Memory B cell (primary cell): ENCODE data around the gene PDE11A.

Experiments
- ATAC-seq: fragments of 150-1000 bp; cut with Tn5 transposase; 2 replicates; pipeline ENCODE4 v1.10.0; 2021; ENCODE audit warnings: low read depth, mild to moderate bottlenecking, moderate library complexity
- DNase-seq, 2 donors: peaks; one replicate each; pipeline ENCODE4 v3.0.0; 2022; ENCODE audit warnings: low spot score in 2 of 2
- H3K27ac Mint-ChIP-seq: one replicate; pipeline ENCODE4 v1.8.0; 2022; ENCODE audit warnings: mild to moderate bottlenecking, moderate library complexity, mixed read lengths
- H3K27me3 Mint-ChIP-seq: one replicate; pipeline ENCODE4 v1.8.0; 2022; ENCODE audit warnings: mixed read lengths
- H3K36me3 Mint-ChIP-seq: one replicate; pipeline ENCODE4 v1.8.0; 2022; ENCODE audit warnings: mild to moderate bottlenecking, mixed read lengths
- H3K4me1 Mint-ChIP-seq: one replicate; pipeline ENCODE4 v1.8.0; 2022; ENCODE audit warnings: mixed read lengths
- H3K4me3 Mint-ChIP-seq: one replicate; pipeline ENCODE4 v1.8.0; 2022; ENCODE audit warnings: mild to moderate bottlenecking, moderate library complexity, mixed read lengths
- H3K9me3 Mint-ChIP-seq: one replicate; pipeline ENCODE4 v1.8.0; 2022; ENCODE audit warnings: mixed read lengths

The PDE11A gene

DNA sequence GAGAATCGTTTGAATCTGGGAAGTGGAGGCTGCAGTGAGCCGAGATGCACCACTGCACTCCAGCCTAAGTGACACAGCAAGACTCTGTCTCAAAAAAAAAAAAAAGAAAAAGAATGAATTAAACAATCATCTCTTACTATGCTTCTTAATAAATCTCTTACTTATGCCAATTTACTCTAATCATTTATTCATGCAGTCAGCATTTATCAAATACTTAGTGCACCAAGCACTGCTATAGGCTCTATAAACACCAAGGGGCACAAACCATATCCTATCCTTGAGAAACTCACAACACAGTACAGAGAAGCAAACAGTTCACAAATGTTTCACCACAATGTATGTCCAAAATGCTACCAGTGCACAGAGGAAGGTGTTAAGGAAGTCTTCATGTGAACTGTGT lies 189.4 kb downstream of the PDE11A start:
- peaks cover 3% of the 10 kb centered on the region for H3K9me3 Mint-ChIP-seq
- H3K27me3 Mint-ChIP-seq: peaks cover 3% of the 10 kb centered on the region
- no peak overlapping the region for H3K27ac Mint-ChIP-seq
- ATAC-seq (no peak), DNase-seq (no peak)
- H3K4me3 Mint-ChIP-seq: no peak overlapping the region
- H3K4me1 Mint-ChIP-seq: no peaks in the 10 kb centered on the region
- no peaks in the 10 kb centered on the region for H3K36me3 Mint-ChIP-seq

DNA sequence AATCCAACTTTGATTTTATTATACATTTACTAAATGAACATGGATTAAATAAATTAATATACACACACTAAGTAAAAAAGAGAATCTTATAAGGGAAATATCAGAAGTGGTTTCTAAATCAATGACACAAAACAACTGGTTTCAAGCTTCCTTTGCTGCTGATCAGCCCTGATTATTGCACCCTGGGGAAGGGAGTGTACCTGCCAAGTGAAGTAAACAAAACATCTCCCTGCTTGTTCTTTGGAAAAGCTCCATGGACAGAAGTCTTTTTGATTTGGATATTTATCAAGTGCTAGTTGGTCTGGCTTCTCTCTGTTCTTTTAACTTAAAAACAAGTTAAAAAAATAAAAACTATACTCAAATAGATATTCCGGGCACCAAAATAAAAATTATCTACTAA lies 190.1 kb downstream of the PDE11A start:
- H3K36me3 Mint-ChIP-seq: no peaks in the 10 kb centered on the region

DNA sequence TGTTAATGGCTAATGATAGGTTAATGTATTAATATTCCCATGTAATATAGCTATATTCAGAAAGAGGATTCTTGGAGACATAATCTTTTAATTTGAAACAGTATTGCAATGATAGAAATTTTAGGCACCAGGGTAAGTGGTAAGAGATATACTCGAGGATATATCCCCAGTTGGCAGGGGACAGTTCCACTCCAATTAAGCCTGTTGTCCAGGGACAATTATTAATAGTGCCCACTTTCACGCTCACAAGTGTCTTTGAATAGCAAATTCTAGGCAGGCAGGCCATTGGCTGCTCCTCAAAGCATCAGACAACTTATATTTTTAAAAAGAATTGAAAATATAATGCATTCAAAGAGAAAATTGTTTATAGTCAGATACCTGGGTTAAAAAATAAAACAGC lies 190.7 kb downstream of the PDE11A start:
- ATAC-seq (no peak), DNase-seq (no peak)
- Mint-ChIP-seq H3K4me1 (no peaks in the 10 kb centered on the region), H3K4me3 (no peak overlapping the region), H3K36me3 (no peaks in the 10 kb centered on the region), H3K27ac (no peak overlapping the region), H3K27me3 (peaks cover 3% of the 10 kb centered on the region), H3K9me3 (peaks cover 3% of the 10 kb centered on the region)

More for the DNA sequence above, 190.1 kb downstream of the PDE11A start:
- ATAC-seq (no peak), DNase-seq (no peak)
- peaks cover 3% of the 10 kb centered on the region for H3K9me3 Mint-ChIP-seq
- H3K27me3 Mint-ChIP-seq: peaks cover 3% of the 10 kb centered on the region
- H3K4me1 Mint-ChIP-seq: no peaks in the 10 kb centered on the region
- H3K27ac Mint-ChIP-seq: no peak overlapping the region
- no peak overlapping the region for H3K4me3 Mint-ChIP-seq

DNA sequence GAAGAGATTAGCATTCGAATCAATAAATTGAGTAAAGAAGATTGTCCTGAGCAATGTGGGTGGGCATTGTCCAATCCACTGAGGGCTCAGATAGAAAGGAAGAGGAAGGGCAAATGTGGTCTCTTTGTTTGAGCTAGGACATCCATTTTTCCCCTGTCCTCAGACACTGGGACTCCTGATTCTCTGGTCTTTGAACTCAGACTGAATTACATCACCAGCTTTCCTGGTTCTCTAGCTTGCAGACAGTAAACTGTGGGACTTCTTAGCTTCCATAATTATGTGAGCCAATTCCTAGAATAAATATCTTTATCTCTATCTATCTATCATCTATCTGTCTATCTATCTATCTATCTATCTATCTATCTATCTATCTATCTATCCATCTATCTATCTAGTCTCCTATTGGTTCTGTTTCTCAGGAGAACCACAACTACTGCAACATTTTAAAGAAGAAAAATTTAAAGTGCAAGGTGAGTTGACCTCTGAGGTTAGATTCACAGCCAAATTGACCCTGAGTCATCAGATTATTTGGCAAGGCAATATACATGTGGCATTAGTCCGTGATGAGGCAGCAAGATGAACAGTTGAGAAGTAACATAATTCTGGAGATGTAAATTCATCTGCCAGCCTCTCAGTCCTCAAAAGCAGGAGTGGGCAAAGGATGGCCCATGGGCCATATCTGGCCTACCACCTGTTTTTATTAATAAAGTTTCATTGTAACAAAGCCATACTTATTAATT lies 191.4 kb downstream of the PDE11A start:
- ATAC-seq (no peak), DNase-seq (no peak)
- Mint-ChIP-seq H3K27me3 (peaks cover 3% of the 10 kb centered on the region), H3K36me3 (no peaks in the 10 kb centered on the region), H3K4me1 (no peaks in the 10 kb centered on the region), H3K27ac (no peak overlapping the region), H3K4me3 (no peak overlapping the region), H3K9me3 (peaks cover 3% of the 10 kb centered on the region)

DNA sequence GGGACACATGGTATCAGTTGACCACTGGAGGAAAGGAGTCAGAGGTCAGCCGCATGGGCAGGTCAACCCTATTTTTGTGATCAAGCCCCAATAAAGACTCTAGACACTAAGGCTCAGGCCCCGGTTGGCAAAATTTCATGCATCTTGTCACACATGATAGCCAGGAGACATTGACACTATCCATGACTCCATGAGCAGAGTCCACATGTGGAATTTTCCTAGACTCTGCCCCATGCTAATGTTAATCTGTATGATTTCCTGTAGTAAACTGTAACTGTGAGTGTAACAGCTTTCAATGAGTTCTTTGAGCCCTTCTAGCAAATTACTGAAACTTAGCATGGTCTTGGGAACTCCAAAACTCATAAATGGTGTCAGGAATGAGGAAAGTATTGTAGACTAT lies 192.3 kb downstream of the PDE11A start:
- no peaks in the 10 kb centered on the region for H3K36me3 Mint-ChIP-seq
- H3K4me1 Mint-ChIP-seq: no peaks in the 10 kb centered on the region
- DNase-seq (no peak), ATAC-seq (no peak)
- no peak overlapping the region for H3K4me3 Mint-ChIP-seq
- no peak overlapping the region for H3K27ac Mint-ChIP-seq
- H3K9me3 Mint-ChIP-seq: peaks cover 3% of the 10 kb centered on the region
- peaks cover 3% of the 10 kb centered on the region for H3K27me3 Mint-ChIP-seq

- no peak overlapping the region for H3K4me3 Mint-ChIP-seq
These were observed 195.6 kb downstream of the PDE11A start for GRCh38 chr2:177876950-177877349.

DNA sequence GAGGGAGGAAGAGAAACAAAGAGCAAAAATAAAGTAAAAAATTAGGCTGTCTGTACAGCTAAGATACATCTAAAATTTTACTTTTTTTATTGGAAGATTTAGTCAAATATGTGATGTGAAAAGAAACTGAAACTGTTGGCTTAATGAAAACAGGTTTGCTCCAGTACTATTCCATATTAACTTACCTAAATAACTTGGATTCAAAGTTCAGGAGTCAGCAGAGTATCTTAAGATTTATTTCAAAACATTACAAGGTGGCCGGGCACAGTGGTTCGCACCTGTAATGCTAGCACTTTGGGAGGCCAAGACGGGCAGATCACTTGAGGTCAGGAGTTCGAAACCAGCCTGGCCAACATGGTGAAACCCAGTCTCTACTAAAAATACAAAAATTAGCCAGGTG lies 197.9 kb downstream of the PDE11A start:
- H3K36me3 Mint-ChIP-seq: no peaks in the 10 kb centered on the region
- ATAC-seq: no peak

More at GRCh38 chr2:177876950-177877349, 195.6 kb downstream of the PDE11A start:
- no peak for ATAC-seq
- Mint-ChIP-seq H3K36me3 (no peaks in the 10 kb centered on the region), H3K27ac (no peak overlapping the region), H3K4me1 (no peaks in the 10 kb centered on the region), H3K9me3 (peaks cover 3% of the 10 kb centered on the region), H3K27me3 (no peaks in the 10 kb centered on the region)
- no peak for DNase-seq

GRCh38 chr2:177873915-177874314 lies 198.7 kb downstream of the PDE11A start:
- H3K9me3 Mint-ChIP-seq: no peaks in the 10 kb centered on the region
- no peaks in the 10 kb centered on the region for H3K4me1 Mint-ChIP-seq
- DNase-seq (no peak), ATAC-seq (no peak)
- H3K36me3 Mint-ChIP-seq: no peaks in the 10 kb centered on the region
- no peak overlapping the region for H3K4me3 Mint-ChIP-seq
- no peaks in the 10 kb centered on the region for H3K27me3 Mint-ChIP-seq
- H3K27ac Mint-ChIP-seq: no peak overlapping the region

More for the DNA sequence above, 197.9 kb downstream of the PDE11A start:
- no peak for DNase-seq
- no peaks in the 10 kb centered on the region for H3K27me3 Mint-ChIP-seq
- no peak overlapping the region for H3K4me3 Mint-ChIP-seq
- no peak overlapping the region for H3K27ac Mint-ChIP-seq
- H3K4me1 Mint-ChIP-seq: no peaks in the 10 kb centered on the region
- no peaks in the 10 kb centered on the region for H3K9me3 Mint-ChIP-seq

- Mint-ChIP-seq H3K27ac (no peak overlapping the region), H3K9me3 (no peaks in the 10 kb centered on the region), H3K36me3 (no peaks in the 10 kb centered on the region), H3K4me1 (no peaks in the 10 kb centered on the region), H3K27me3 (no peaks in the 10 kb centered on the region), H3K4me3 (no peak overlapping the region)
- no peak for DNase-seq
- no peak for ATAC-seq
These were observed 200.3 kb downstream of the PDE11A start for GRCh38 chr2:177872286-177872685.

DNA sequence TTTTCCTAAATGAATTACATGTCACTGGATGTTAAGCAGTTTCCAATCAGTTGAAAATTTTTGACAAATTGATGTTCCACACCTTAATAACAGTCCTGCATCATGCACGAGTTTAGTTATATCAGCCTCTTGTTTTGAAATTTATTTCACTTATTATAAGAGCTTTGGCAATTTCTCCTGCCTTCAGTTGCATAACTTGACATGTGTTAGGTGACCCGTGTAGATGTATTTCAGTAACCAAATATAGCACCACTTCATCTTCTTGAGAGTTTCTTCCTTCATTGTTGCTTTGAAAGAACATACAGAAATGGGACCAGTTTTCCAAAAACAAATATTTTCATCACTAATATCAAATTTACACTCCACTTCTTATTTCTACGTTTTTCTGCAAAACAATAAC lies 202.7 kb downstream of the PDE11A start:
- no peaks in the 10 kb centered on the region for H3K27me3 Mint-ChIP-seq
- no peak for ATAC-seq
- no peak for DNase-seq
- no peaks in the 10 kb centered on the region for H3K36me3 Mint-ChIP-seq
- H3K9me3 Mint-ChIP-seq: peaks cover 1% of the 10 kb centered on the region
- no peak overlapping the region for H3K4me3 Mint-ChIP-seq
- no peaks in the 10 kb centered on the region for H3K4me1 Mint-ChIP-seq
- H3K27ac Mint-ChIP-seq: no peak overlapping the region

GRCh38 chr2:177869209-177869608 lies 203.4 kb downstream of the PDE11A start:
- DNase-seq (no peak), ATAC-seq (no peak)
- Mint-ChIP-seq H3K27me3 (no peaks in the 10 kb centered on the region), H3K4me3 (no peak overlapping the region), H3K4me1 (no peaks in the 10 kb centered on the region), H3K36me3 (no peaks in the 10 kb centered on the region), H3K27ac (no peak overlapping the region), H3K9me3 (peaks cover 1% of the 10 kb centered on the region)

DNA sequence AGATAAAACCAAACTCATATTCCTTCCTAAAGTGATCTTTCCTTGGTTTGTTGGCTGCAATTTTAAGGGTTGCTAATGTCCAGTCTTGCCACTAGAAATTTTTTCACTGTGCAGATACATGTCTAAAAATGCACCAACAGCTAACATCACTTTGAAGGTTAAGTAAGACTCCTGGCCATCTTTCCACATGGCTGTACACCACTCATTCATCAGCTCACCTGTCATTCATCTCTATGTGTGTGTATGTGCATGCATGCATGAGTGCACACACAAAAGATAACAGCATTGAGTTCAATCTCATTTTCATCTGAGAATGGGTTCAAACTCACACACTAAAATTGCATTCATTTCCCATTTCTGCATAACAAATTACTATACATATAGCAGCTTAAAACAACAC lies 203.8 kb downstream of the PDE11A start:
- Mint-ChIP-seq H3K4me3 (no peak overlapping the region), H3K36me3 (no peaks in the 10 kb centered on the region), H3K27me3 (no peaks in the 10 kb centered on the region), H3K9me3 (peaks cover 4% of the 10 kb centered on the region), H3K4me1 (no peaks in the 10 kb centered on the region), H3K27ac (no peak overlapping the region)
- no peak for DNase-seq
- ATAC-seq: no peak

GRCh38 chr2:177857538-177857937 lies 215.0 kb downstream of the PDE11A start:
- DNase-seq: no peak
- Mint-ChIP-seq H3K27me3 (peaks cover 4% of the 10 kb centered on the region), H3K4me3 (no peak overlapping the region), H3K36me3 (peaks cover 2% of the 10 kb centered on the region), H3K9me3 (peaks cover 12% of the 10 kb centered on the region), H3K27ac (no peak overlapping the region), H3K4me1 (no peaks in the 10 kb centered on the region)
- ATAC-seq: no peak

DNA sequence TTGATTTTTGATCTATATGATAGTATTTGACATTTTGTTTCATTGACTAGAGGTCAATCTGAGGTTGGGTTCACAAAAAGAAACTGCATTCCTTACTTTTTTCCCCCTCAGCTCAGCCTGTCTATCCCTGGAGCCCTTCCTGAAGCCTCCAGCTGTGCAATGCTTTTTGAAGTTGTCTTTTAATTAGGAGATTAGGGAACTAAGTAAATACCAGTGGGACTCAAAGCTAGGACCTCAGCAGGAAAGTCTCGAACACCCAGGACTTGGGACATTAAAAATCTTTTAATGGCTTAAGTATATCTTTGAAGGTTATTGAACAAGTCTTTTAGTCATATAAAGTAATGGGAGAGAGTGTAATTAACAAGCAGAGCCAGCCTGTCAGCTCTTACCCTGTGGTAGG lies 220.2 kb downstream of the PDE11A start:
- Mint-ChIP-seq H3K27me3 (peaks cover 3% of the 10 kb centered on the region), H3K4me1 (no peaks in the 10 kb centered on the region), H3K9me3 (peaks cover 11% of the 10 kb centered on the region), H3K4me3 (no peak overlapping the region), H3K36me3 (peaks cover 1% of the 10 kb centered on the region), H3K27ac (no peak overlapping the region)
- DNase-seq: no peak
- no peak for ATAC-seq

DNA sequence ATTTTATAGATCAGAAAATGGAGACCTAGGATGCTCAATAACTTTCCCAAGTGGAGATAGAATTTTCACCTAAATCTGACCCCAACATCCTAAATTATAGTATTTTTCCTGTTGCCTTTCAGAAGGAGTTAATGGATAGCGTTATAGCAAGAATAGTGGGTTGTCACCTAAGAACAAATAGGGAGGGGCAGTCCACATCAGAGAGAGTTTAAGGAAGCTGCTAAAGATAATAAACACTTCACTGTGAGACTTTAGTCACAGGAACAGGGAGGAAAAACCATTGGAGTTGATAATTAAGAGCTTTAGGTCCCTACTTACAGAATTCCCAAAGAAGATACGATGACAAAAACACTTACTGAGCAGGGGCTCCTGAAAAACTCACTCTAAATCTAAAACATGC lies 229.4 kb downstream of the PDE11A start:
- DNase-seq (no peak), ATAC-seq (no peak)
- Mint-ChIP-seq H3K4me1 (no peaks in the 10 kb centered on the region), H3K9me3 (no peaks in the 10 kb centered on the region), H3K4me3 (no peak overlapping the region), H3K27ac (no peak overlapping the region), H3K27me3 (peaks cover 1% of the 10 kb centered on the region), H3K36me3 (no peaks in the 10 kb centered on the region)
